Endothelial cell of umbilical vein (primary cell): ENCODE measurements around the gene SATB2. TPM values are rescaled to one million over a fixed set of nuclear protein-coding genes. Genes with fewer than 3 reads are reported as not detected.

ENCODE experiments used
- BruUV-seq: library from RNA; stranded (reverse); fragments of 400-500 nt; replicated peaks from 2 replicates; lab custom pipeline; 2021; lab: Mats Ljungman, UMichigan
- CTCF ChIA-PET: fragments of 300-600, 350-600 bp; sonication (Branson Sonifier 250); formaldehyde crosslinking; loops from one replicate; lab custom pipeline; 2021; ENCODE audit warnings: antibody characterized with exemption, inconsistent platforms; lab: Charles Lee
- POLR2A ChIA-PET: fragments of 300-600, 350-600 bp; sonication (Branson Sonifier 250); formaldehyde crosslinking; loops from one replicate; lab custom pipeline; 2021; ENCODE audit warnings: antibody characterized with exemption, inconsistent platforms; lab: Charles Lee
- DNase-seq: peaks from one replicate; pipeline ENCODE4 v3.0.0-alpha.2; 2011; ENCODE audit warnings: low read depth, low spot score
- FAIRE-seq: peaks from 2 replicates; lab custom pipeline; 2011; peaks lifted over from hg19 to GRCh38; lab: Jason Lieb, UNC
- H2AFZ ChIP-seq: 2 replicates; pipeline ENCODE4 v1.6.0; 2012; ENCODE audit warnings: low read depth, low read length, control low read depth, inconsistent platforms
- H3K27ac ChIP-seq: 2 replicates; pipeline ENCODE4 v1.5.1; 2011; ENCODE audit warnings: low read depth, mild to moderate bottlenecking, control low read depth, low read length, moderate library complexity; ENCODE audit not compliant: insufficient read depth
- H3K27me3 ChIP-seq, 2 experiments: 2 replicates each; pipeline versions ENCODE4 v1.6.0 to v1.6.1; 2011; ENCODE audit warnings: low read length in 2 of 2, mixed read lengths in 1 of 2; ENCODE audit not compliant: control insufficient read depth in 2 of 2, insufficient read depth in 2 of 2
- H3K36me3 ChIP-seq, 2 experiments: 2 replicates in 1 of 2; 3 replicates in 1 of 2; pipeline ENCODE4 v1.5.1; 2011; ENCODE audit warnings: low read length in 2 of 2, mild to moderate bottlenecking in 1 of 2, moderate library complexity in 1 of 2; ENCODE audit not compliant: control insufficient read depth in 2 of 2, insufficient read depth in 2 of 2; ENCODE audit errors: extremely low read depth in 1 of 2
- H3K4me1 ChIP-seq: 3 replicates; pipeline ENCODE4 v1.5.1; 2011; ENCODE audit warnings: mild to moderate bottlenecking, low read length; ENCODE audit not compliant: control insufficient read depth, insufficient read depth; ENCODE audit errors: extremely low read depth
- H3K4me2 ChIP-seq: 2 replicates; pipeline ENCODE4 v1.6.1; 2011; ENCODE audit warnings: low read length, control low read depth, mixed read lengths; ENCODE audit not compliant: insufficient read depth
- H3K4me3 ChIP-seq, 3 experiments: fragments of 200-600 bp in 1 of 3; sonication (generic), shearing (Covaris generic) in 1 of 3; replicated peaks in 1 of 3; 2 replicates each; pipeline ENCODE4 v1.5.1; 2011 to 2016; ENCODE audit warnings: control low read depth in 3 of 3, low read length in 3 of 3, mild to moderate bottlenecking in 2 of 3, inconsistent platforms in 1 of 3, low read depth in 1 of 3, moderate library complexity in 1 of 3; ENCODE audit not compliant: insufficient read depth in 1 of 3
- H3K79me2 ChIP-seq: 2 replicates; pipeline ENCODE4 v1.6.0; 2012; ENCODE audit warnings: low read length, inconsistent platforms; ENCODE audit not compliant: control insufficient read depth, insufficient read depth
- H3K9ac ChIP-seq: replicated peaks from 2 replicates; pipeline ENCODE3; 2011; ENCODE audit warnings: low read length, control low read depth; ENCODE audit not compliant: insufficient read depth; ENCODE audit errors: extremely low read depth
- H3K9me1 ChIP-seq: replicated peaks from 3 replicates; pipeline ENCODE4 v1.6.0; 2011; ENCODE audit warnings: mild to moderate bottlenecking, low read length; ENCODE audit not compliant: control insufficient read depth, insufficient read depth; ENCODE audit errors: extremely low read depth
- H3K9me3 ChIP-seq: replicated peaks from 2 replicates; pipeline ENCODE4 v1.5.1; 2012; ENCODE audit warnings: low read length, inconsistent platforms; ENCODE audit not compliant: control insufficient read depth, insufficient read depth
- H4K20me1 ChIP-seq: replicated peaks from 2 replicates; pipeline ENCODE3; 2011; ENCODE audit warnings: mild to moderate bottlenecking, low read length; ENCODE audit not compliant: control insufficient read depth, insufficient read depth; ENCODE audit errors: extremely low read depth
- FOS ChIP-seq: IDR thresholded peaks from 2 replicates; pipeline ENCODE4 v1.6.1; 2011; ENCODE audit warnings: mild to moderate bottlenecking, low read length, moderate library complexity, borderline replicate concordance; ENCODE audit not compliant: insufficient read depth
- JUN ChIP-seq: IDR thresholded peaks from 2 replicates; pipeline ENCODE4 v1.6.1; 2011; ENCODE audit warnings: borderline replicate concordance, low read depth; ENCODE audit not compliant: insufficient read length, insufficient read depth
- MAX ChIP-seq: IDR thresholded peaks from 2 replicates; pipeline ENCODE4 v1.6.1; 2011; ENCODE audit not compliant: insufficient read depth, insufficient read length
- MYC ChIP-seq: IDR thresholded peaks from one replicate; pipeline ENCODE4 v1.6.1; 2011; ENCODE audit warnings: mild to moderate bottlenecking, low read depth, low read length
- POLR2A ChIP-seq: IDR thresholded peaks from 2 replicates; pipeline ENCODE4 v1.6.1; 2012; ENCODE audit warnings: low read depth, mild to moderate bottlenecking, control low read depth, low read length
- dilution Hi-C: fragments of 300-500 bp; cut with MboI; formaldehyde crosslinking; loops from one replicate; pipeline ENCODE4 v1.15.0; 2019; ENCODE audit warnings: low sequenced_read_pairs; ENCODE audit not compliant: extremely low pct_ligation_motif_present
- intact Hi-C: fragments of 100-400 bp; cut with micrococcal nuclease; formaldehyde crosslinking; loops from one replicate; pipeline ENCODE4 v1.10.0; 2022
- polyA plus RNA-seq, 4 experiments: library from polyadenylated mRNA; depleted of rRNA in 3 of 4; stranded (reverse) in 3 of 4; unstranded in 1 of 4; fragments of >200 nt; gene quantifications; 2 replicates each; pipeline versions ENCODE4 v1.2.1 to v1.2.3, GENCODE V29; 2011 to 2012; ENCODE audit warnings: missing spikeins in 1 of 4
- total RNA-seq: library from RNA; stranded (reverse); gene quantifications from 2 replicates; pipeline ENCODE4 v1.2.3, GENCODE V29; 2021

The SATB2 gene
- total and polyA plus RNA-seq, 2 donors (not counting 3 experiments of a cell fraction or from before 2014, with no cell fraction given): 0.47 to 1.1 TPM

GRCh38 chr2:199441759-199442158 lies 16.0 kb downstream of the SATB2 start:
- Histone ChIP-seq H3K4me2 (no peak overlapping the region), H3K79me2 (no peaks in the 10 kb centered on the region), H3K27ac (no peak overlapping the region), H3K9me3 (no peaks in the 10 kb centered on the region), H3K27me3 (peaks cover 0 to 15% of the 10 kb centered on the region in 2 experiments), H3K36me3 (no peaks in the 10 kb centered on the region), H3K4me3 (no peak overlapping the region), H2AFZ (no peak overlapping the region), H3K9ac (no peak overlapping the region), H3K9me1 (no peaks in the 10 kb centered on the region), H3K4me1 (no peaks in the 10 kb centered on the region), H4K20me1 (no peaks in the 10 kb centered on the region)
- DNase-seq (no peak), FAIRE-seq (no peak)
- no peak for TF ChIP-seq MAX
- no peak for TF ChIP-seq FOS
- TF ChIP-seq POLR2A: no peak
- dilution Hi-C loops: no loop called here
- POLR2A ChIA-PET: no interaction called here
- CTCF ChIA-PET: no interaction called here
- intact Hi-C loops: no loop called here
- BruUV-seq: no TSS peak

GRCh38 chr2:199440118-199440517 lies 17.6 kb downstream of the SATB2 start:
- TF ChIP-seq JUN (no peak), MYC (no peak)
- no peak overlapping the region for H3K27ac ChIP-seq
- H3K4me2 ChIP-seq: no peak overlapping the region
- H3K9me1 ChIP-seq: no peaks in the 10 kb centered on the region
- no peak overlapping the region for H2AFZ ChIP-seq
- FAIRE-seq: no peak
- POLR2A ChIA-PET: no interaction called here
- no peaks in the 10 kb centered on the region for H3K36me3 ChIP-seq
- intact Hi-C loops: no loop called here
- no peak for DNase-seq
- H3K79me2 ChIP-seq: no peaks in the 10 kb centered on the region
- H3K4me1 ChIP-seq: no peaks in the 10 kb centered on the region
- no peak overlapping the region for H3K4me3 ChIP-seq
- no peaks in the 10 kb centered on the region for H3K9me3 ChIP-seq
- no peak overlapping the region for H3K9ac ChIP-seq
- H3K27me3 ChIP-seq: peaks cover 0 to 6% of the 10 kb centered on the region in 2 experiments
- no TSS peak for BruUV-seq
- dilution Hi-C loops: no loop called here
- CTCF ChIA-PET: no interaction called here
- H4K20me1 ChIP-seq: no peaks in the 10 kb centered on the region
